HG02798 (cell line): ENCODE data around the gene CDCA5.

Experiments used
- ATAC-seq: cut with Tn5 transposase; IDR thresholded peaks from one replicate; pipeline ENCODE4 v1.9.1; 2021; ENCODE audit warnings: mild to moderate bottlenecking; ENCODE audit not compliant: unreplicated experiment, poor library complexity

CDCA5 gene

GRCh38 chr11:65051398-65051858 is 32.4 kb downstream of the CDCA5 start:
- ATAC-seq = no peak

GRCh38 chr11:65047581-65048422 is 36.0 kb downstream of the CDCA5 start:
- no peak for ATAC-seq

GRCh38 chr11:65045728-65046127 is 38.1 kb downstream of the CDCA5 start:
- ATAC-seq = no peak

GRCh38 chr11:65045061-65045460 is 38.8 kb downstream of the CDCA5 start:
- no peak for ATAC-seq

- no peak for ATAC-seq
These were observed 39.8 kb downstream of the CDCA5 start for GRCh38 chr11:65043881-65044501.

- ATAC-seq = no peak
These were observed 40.9 kb downstream of the CDCA5 start for GRCh38 chr11:65042891-65043290.

- peak; percentile 90 for ATAC-seq
These were observed 42.8 kb downstream of the CDCA5 start, which contains the start of gene SAC3D1 for GRCh38 chr11:65040847-65041622. Gene SAC3D1, plus strand, starts transcription at chr11:65041210. Its CDS starts 83 bp downstream, at chr11:65041293.

- ATAC-seq = no peak
These were observed 43.4 kb downstream of the CDCA5 start for GRCh38 chr11:65040520-65040846.

GRCh38 chr11:65036931-65037330 is 46.9 kb downstream of the CDCA5 start:
- no peak for ATAC-seq

- ATAC-seq = no peak
These were observed 48.3 kb downstream of the CDCA5 start for GRCh38 chr11:65035579-65035978.

GRCh38 chr11:65034423-65034822 is 49.4 kb downstream of the CDCA5 start:
- no peak for ATAC-seq

- no peak for ATAC-seq
These were observed 51.6 kb downstream of the CDCA5 start for GRCh38 chr11:65032216-65032615.
